Measurements from ENCODE around the gene ST6GALNAC4.

ST6GALNAC4 gene

DNA sequence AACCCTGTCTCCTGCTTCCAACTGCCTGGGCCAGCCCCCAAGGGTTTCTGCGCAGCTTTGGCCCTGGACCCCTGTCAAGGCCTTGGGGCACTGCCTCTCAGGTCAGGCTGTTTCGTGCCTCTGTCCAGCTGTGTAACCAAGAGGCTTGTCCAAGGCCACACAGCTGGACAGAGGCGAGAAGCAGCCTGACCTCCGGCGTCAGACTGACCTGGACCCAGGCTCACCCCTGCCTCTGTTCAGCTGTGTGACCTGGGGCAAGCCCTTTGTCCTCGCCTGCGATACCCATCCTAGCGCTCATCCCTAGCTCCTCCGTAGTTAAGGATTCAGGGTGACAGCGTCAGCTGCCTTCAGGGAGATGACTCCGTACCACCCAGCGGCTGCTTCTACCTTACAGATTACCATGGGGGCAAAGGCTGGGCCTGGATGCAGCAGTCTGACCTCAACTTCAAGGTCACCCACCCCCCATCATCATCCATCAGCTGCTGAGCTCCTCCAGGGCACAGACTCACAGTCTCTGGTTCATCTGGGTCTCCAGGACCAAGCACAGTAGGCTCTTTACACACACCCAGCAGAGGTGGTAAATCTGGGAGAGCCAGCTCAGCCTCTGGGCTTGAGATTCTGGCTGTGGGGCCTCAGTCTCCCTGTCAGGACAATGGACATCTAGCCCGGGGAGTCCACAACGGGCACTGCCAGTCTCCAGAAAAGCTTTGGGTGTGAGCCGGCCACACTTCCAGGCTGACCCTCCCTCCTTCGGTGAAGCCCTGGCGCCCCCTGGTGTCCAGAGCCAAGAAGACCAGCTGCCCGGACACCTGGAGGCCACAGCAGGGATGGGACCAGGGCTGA, 47.3 kb downstream of the ST6GALNAC4 start:
- peak; percentile 70 for DNase-seq

DNA sequence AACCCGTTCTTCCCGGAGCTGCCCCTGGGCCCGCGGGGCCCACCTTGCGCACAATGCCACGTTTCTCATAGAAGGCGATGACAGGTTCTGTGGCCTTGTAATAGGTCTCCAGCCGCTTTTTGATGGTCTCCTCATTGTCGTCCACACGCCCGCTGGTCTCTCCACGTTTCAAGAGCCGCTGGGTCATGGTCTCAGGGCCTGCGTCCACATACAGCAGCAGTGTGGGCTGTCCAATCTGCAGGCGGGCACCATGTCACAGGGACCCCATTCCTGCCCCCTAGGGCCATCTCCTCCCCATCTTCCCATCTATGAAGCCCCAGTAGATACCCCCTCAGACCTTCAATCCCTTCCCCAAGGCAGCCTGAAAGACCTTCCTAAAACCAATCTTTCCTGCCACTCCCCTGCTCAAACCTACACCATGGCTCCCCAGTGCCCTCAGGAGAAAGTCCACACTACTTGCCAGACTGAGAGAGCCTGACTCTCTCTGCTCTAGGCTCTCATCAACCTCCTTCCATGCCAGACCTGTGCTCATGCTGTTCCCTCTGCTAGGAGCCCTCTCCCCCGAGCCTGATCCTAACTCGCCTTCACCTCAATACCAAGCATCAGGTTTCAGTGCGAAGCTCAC, 48.5 kb downstream of the ST6GALNAC4 start:
- no peak for DNase-seq

DNA sequence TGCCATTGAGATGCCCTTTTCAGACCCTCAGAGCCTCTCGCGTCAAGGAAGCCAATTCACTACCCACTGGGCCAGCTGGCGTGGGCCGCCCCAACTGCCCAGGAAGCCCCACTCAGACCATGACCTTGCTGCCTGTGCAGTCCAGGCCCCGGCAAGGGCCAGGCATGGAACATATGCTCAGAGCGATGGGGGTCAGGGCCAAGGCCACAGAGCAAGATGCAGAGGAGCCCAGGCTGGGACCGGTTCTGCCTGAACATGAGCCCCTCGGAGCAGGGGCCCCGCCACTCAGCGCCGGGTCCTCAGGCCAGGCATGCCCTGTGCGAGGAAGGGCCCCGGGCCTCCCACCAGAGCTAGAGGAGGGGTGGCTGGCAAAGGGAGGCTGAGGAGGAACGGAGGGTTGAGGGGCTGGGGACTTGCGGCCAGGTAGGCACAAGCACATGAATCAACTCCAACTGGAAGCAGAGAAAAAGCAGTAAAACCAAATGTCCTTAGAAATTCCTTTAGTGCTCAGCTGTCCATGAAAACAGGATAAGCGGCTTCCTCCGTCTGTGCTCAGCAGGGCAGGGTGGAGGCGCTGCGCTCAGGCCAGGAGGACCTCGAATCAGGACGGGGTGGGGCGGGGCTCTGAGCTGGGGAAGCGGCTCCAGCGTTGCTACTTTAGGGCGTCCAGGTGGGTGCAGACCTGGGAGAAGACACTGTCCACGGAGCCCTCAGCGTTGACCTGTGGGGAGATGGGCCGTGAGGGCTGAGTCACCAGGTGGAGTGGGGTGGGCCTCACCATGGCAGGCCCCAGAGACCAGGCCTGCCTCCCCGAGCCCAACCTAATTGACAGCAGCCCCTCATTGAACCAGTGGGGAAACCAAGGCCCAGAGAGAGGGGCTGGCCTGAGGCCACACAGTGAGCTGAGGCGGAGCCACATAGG, 49.2 kb downstream of the ST6GALNAC4 start:
- no peak for DNase-seq

DNA sequence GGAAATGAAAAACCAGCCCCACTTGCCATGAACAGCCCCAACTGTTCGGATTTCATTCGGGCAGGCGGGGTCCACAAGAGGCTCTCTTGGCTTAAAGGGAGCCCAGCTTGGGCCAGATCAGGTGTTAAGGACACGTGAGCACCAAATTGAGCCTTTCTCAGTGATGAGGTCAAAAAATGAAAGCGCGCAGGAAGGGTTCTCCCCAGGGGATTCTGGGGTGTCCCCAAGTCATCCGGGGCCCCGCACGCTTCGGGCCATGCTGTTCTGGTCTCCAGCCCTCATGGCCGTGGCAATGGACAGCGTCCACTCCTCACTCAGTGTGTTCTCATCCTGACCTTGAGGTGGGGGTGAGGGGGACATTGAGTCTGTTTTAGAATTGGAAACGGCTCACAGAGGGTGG, 50.3 kb downstream of the ST6GALNAC4 start:
- no peak for DNase-seq

DNA sequence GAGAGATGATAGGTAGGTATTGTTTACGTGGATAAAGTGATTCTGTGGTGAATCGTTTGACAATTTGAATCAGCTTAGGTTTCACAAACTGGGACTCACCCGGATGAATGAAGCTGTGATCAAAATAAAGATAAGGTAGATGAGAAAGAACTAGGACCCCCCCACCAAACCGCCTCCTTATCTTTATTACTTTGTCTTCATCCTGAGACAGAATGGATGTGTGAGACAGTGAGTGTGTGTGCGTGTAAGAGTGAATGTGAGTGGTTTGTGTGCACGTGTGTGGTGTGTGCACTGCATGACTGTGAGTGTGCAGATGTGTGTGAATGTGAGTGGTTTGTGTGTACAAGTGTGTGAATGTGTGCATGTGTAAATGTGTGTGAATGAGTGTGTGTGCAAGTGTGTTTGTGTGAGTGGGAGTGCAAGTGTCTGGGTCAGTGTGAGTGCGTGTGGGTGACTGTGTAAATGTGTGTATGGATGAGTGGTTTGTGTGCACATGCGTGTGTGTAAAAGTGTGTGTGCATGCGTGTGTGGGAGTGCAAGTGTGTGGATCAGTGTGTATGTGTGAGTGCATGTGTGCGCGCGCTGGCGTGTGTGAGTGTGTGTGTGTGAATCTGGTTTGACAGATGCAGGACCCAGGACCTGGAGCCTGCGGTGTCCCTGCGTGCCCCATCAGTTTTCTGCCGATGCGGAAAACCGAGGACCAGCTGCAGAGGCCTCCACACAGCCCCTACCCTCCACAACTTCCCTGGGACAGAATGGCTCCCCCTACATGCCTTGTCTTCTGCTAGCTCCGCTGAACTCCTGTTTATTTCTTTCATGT, 51.0 kb downstream of the ST6GALNAC4 start:
- no peak for DNase-seq

DNA sequence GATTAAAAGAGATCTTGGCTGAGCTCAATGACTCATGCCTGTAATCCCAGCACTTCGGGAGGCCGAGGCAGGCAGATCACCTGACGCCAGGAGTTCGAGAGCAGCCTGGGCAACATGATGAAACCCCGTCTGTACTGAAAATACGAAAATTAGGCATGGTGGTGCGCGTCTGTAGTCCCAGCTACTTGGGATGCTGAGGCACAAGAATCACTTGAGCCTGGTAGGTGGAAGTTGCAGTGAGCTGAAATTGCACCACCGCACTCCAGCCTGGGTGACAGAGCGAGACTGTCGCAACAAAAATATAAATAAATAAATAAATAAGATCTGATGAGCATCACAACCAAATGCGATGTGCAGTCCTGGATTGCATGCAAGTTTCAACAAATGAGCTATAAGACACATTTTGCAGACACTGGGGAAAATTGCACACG, 53.6 kb downstream of the ST6GALNAC4 start:
- no peak for DNase-seq

DNA sequence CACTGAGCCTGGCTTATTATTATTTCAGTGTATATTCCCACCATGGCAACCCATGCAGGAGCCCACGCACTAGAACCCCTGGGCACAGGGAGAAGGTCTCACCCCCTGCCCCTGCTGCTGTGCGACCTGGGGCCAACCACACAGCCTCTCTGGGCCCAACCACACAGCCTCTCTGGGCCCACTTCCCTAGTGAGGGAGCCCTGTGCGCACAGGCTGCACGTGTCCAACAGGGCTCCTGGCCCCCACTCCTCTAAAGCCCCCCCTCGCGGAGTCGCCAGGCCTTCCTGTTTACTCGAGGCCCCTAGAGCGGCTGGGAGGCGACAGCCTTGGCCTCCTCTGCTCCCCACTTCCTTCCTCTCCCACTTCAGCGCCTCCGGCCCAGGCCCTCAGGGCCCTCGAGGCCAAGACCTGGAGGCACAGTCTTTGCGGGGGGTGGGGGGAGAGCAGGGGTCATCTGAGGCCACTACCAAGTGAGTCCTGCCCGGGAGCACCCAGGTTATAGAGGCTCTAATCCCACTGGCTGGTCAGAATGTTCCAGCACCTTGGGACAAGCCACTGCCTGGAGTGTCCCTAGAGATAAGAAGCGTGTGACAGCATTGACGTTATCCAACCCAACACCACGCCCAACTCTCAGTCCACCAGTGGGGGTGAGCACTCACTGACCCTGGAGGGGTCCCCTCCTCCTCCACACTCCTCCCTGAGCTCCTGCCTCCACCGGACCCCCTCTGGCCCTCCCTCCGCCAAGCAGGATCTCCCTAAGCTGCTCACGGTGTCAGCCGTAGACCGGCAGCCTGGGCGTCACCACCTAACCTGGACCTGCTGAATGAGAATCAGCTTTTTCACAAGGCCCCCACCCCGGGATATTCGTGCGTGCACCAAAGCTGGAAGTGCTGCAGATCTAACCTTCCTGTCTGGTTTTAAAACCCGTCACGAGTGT, 54.5 kb downstream of the ST6GALNAC4 start:
- no peak for DNase-seq

DNA sequence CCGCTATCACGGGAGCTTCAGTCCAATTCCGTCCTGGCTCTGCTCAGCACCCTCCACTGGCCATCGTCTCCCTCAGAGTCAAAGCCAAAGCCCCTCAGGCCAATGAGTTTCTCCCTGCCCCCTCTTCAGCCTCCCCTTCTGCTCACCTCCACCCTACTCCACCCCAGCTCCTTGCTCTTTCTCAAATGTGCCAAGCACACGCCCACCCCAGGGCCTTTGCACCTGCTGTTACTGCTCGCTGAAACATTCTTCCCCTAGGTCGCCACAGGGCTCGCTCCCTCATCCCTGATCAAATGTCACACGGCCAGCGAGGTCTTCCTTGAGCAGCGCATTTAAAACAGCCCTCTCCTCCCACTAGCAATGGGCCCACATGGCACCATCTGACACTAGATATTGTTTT, 56.1 kb downstream of the ST6GALNAC4 start:
- no peak for DNase-seq

DNA sequence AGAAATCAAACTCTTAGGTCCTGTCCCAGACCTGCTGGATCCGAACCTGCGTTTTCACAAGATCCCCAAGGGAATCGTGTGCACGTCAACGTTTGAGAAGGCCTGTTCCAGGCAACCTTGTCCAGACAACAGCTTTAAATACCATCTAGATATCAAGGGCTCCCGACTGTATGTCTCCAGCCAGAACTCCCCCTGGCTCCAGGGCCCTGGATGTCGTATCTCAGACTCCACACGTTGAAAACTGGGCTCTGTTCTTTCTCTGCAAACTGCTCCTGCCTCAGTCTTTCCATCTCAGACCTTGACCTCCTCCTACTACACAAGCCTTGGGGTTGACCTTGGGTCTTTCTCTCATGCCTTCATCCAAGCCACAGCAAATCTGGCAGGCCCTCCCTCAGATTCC, 56.6 kb downstream of the ST6GALNAC4 start:
- DNase-seq: no peak

DNA sequence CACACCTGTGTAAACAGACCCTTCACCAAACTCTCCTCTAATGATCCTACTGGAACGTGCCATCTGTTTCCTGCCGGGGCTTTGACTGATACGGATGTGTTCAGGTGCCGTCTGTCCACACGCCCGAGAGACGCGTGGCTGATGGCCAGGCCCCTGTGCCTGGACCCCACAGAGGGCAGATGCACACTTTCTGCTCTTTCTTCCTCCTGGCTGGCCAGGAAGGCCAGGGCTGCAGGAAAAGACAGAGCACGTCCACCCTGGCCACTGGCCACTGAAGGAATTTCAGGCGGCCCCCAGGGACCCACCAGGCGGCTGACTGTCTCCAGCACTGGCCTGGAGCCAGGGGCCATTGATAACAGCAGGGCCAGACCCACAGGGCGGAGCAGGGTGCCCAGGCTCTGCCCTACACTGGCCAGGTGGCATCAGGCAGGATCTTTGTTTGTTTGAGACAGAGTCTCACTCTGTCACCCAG, 58.8 kb downstream of the ST6GALNAC4 start:
- DNase-seq: peak; percentile 5

Data from NCI-H1105 (cell line).